HG02884 (cell line): ENCODE measurements around the gene FGF3.

Source experiments
- ATAC-seq: cut with Tn5 transposase; IDR thresholded peaks from one replicate; pipeline ENCODE4 v1.9.1; 2021; ENCODE audit warnings: mild to moderate bottlenecking, moderate library complexity; ENCODE audit not compliant: unreplicated experiment

FGF3 gene

GRCh38 chr11:69818603-69819441 lies at the start of gene FGF3:
FGF3 (minus strand) TSS chr11:69819416; CDS start chr11:69818933, 483 bp downstream.
- ATAC-seq = no peak

- no peak for ATAC-seq
Measured at GRCh38 chr11:69868871-69869270, 49.7 kb upstream of the FGF3 start.

GRCh38 chr11:69868006-69868810 lies 49.0 kb upstream of the FGF3 start:
- ATAC-seq = no peak

DNA sequence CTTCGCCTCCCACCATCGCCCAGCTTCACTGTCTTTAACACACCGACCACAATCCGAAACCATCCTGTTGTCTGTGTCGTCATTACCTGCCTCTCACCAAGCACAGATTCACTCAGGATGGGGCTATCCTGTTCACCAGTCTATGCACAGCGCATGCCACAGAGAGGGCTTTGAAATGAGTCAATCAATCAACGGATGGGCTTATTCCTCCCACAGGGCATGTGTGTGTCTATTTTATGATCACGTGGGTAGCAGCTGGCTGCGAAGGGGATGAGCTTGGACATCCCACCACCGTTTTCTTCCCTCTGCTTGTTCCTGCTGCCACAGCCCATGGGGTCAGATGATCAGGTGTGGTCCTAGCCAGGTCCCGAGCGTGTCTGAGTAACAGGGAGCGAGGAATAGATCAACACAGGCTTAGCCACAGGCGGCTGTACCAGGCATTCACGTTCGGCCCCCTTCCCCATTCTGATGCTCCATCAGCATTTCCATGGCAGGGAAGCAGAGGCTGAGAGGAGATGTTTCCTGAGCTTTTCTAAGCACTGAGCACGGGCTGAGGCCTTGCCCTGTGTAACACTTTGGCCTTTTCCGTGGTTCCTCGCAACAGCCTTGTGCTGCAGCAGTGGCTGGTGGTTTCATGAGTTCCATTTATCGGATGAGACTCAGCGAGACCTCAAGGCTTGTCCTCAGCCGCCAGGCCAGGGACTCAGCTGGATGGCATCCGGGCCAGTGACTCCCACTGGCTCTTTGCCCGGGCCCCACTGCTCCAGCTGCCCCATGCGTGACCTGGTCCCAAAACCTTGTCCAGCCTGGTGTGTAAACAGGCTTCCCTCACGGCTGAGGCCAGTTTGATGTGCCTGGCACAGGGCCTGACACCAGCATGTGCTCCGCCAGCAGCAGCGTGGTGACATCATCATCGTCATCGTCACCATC lies 48.1 kb upstream of the FGF3 start:
- ATAC-seq = no peak

- no peak for ATAC-seq
Measured at GRCh38 chr11:69866648-69867047, 47.4 kb upstream of the FGF3 start.

GRCh38 chr11:69865707-69866106 lies 46.5 kb upstream of the FGF3 start:
- ATAC-seq = no peak

GRCh38 chr11:69864686-69865661 lies 45.8 kb upstream of the FGF3 start:
- no peak for ATAC-seq

DNA sequence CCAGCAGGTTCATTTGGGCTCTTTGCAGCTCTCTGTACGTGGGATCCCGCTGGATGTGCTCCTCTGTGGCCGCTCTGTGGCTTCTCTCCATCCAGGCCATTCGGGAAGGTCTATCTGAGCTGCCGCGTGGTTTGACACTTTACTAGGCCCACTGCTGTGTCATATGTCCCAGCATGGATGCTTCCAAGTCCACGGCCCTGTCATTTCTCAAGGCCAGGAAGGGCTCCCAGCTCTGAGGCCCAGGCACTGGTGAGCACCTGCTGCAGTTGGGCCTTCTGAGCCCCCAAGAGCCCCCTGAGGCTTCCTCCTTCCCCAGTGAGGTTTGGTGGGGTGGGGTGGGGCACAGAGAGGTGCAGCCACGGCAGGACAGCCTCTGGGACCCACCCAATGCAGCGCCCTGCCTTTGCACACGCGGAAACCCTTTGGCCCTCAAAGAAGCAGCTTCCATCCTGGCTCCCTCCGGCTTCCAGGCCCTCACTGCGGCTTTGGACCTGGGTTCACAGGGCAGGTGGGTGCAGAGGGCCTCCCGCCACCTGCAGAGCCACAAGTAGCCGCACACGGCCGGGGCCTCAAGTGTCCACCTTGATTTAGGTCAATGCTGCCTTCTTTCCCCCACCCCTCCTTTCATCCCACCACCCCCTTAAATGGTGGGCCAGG lies 44.5 kb upstream of the FGF3 start:
- no peak for ATAC-seq

- no peak for ATAC-seq
Measured at GRCh38 chr11:69862797-69863543, 43.8 kb upstream of the FGF3 start.

GRCh38 chr11:69862331-69862771 lies 43.1 kb upstream of the FGF3 start:
- ATAC-seq = no peak

- no peak for ATAC-seq
Measured at GRCh38 chr11:69861901-69862300, 42.7 kb upstream of the FGF3 start.

DNA sequence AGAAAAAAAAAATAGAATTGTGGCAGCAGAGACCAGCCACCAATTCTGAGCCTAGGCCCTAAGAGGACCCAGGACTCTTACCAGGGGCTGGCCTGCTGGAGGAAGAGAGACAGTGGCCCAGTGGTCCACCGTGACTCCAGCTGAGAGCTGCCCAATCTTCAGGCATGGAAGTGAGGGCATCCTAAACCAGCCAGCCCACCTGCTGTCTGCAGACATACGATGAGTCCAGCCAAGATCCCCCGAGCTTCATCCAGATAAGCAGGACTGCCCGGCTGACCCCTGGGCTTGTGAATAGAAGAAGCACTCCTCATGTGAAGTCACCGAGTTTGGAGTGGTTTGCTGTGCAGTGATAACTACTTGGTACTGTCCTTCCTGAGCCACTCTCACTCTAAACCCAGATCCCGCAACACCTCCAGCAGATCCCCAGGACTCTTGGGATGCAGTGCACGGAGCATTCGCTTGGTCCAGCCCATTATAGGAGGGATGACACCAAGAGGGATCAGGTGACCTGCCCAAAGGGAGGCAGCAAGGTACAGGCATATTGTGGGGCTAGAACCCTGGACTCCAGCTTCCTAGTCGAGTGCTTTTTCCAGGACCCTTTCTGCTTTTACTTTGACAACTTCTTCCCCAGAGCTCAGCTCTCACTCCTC lies 41.7 kb upstream of the FGF3 start:
- ATAC-seq = no peak

GRCh38 chr11:69860244-69860643 lies 41.0 kb upstream of the FGF3 start:
- ATAC-seq = no peak

DNA sequence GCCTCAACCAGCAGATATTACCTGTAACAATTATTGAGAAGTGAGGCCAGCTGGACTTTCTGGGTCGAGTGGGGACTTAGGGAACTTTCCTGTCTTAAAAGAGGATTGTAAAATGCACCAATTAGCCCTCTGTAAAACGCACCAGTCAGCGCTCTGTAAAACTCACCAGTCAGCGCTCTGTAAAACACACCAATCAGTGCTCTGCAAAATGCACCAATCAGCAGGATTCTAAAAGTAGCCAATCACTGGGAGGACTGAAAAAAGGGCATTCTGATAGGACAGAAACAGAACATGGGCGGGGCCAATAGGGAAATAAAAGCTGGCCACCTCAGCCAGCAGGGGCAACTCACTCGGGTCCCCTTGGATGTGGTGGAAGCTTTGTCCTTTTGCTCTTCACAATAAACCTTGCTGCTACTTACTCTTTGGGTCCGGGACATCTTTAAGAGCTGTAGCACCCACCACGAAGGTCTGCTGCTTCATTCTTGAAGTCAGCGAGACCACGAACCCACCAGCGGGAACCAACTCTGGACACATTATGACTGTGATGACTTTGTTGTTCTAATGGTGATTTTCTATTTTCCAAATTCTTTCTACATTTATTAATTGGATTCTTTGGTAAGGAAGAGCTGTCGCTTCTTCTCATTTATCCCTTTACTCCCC lies 40.2 kb upstream of the FGF3 start:
- no peak for ATAC-seq

DNA sequence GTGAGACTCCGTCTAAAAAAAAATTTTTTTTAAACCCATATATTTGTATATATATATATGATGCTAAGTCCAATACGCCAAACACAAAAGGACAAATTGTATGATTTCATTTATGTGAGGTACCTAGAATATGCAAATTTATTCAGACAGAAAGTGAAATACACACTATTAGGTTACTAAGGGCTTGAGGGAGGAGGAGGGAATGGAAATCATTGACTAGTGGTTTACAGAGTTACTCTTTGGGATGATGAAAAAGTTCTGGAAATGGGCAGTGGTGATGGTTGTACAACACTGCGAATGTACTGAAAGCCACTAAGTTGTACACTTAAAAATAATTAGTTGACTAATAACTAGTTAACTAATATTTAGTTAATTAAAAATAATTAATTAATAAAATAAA lies 36.2 kb upstream of the FGF3 start:
- no peak for ATAC-seq

DNA sequence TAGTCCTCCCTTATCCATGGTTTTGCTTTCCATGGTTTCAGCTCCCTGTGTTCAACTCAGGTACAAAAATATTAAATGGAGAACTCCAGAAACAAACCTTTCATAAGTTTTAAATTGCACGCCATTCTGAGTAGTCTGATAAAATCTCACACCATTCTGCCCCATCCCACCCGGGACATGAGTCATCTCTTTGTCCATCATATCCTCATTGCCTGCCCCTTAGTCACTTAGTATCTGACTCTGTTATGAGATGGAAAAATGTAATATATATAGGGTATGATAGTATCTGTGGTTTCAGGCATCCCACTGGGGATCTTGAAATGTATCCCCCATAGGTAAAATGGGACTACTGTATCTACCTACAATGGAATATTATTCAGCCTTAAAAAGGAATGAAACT lies 35.5 kb upstream of the FGF3 start:
- no peak for ATAC-seq

DNA sequence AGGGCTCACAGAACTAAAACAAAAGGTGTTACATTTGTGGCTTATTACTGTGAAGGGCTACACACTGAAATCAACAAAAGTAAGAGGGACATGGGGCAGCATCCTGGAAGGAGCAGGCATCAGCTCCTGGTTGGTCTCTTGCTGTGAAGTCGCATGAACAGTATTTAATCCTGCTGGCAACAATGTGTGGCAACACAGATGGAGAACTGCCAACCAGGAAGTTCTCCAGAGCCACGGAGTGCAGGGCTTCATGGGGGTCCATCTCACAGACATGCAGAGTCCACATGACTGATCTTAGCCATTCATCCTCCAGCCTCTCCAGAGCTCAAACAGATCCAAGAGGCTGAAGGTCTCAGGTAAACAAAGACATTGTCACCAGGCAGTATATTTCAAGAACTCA lies 32.8 kb upstream of the FGF3 start:
- no peak for ATAC-seq

DNA sequence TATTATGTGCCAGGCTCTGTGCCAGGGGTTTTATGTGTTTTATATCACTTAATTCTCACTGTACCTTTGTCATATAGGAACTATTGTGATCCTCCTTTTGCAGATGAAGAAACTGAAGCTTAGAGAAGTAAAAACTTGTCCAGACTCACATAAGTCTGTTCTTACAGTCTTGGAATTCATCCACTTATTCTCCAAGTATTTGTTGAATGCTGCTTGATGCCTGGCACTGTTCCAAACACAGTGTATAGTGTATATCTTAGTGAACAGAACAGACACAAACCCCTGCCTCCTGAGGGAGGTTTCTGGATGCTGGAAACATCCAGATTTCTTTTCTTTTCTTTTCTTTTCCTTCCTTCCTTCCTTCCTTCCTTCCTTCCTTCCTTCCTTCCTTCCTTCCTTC lies 29.0 kb upstream of the FGF3 start:
- ATAC-seq = no peak
